CD1c-positive myeloid dendritic cell (primary cell): ENCODE measurements around the gene NKD2.
"Not testable (repeated sequence)": the region's sequence is repeated elsewhere in the genome, so short reads cannot be mapped to it uniquely, and the experiment has no call there.

Source experiments
- DNase-seq: peaks from one replicate; pipeline ENCODE4 v3.0.0-alpha.2; 2016; ENCODE audit errors: extremely low spot score

The NKD2 gene

GRCh38 chr5:1013948-1014301 lies 5.3 kb downstream of the NKD2 start:
- DNase-seq: no peak

DNA sequence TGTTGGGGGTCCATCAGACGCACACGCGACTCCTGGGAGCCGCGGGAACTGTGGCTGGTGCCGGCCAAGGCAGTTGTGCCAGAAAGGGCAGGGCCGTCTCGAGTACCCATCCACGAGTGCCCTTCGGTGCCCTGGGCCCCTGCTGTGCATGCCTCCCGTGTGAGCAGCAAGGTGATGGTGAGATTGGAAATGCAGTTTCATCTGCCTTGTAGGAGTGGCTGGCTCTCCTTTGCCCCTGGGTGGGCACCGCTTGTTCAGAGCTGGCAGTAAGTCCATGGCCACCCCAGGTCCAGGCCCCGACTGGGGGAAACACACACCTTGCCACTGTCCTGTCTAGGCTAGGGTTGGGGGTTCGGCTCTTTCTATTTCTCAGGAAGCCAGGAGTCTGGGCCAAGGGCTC lies 5.7 kb downstream of the NKD2 start:
- DNase-seq: no peak

- DNase-seq: no peak
Observed at GRCh38 chr5:1014781-1015221, 6.2 kb downstream of the NKD2 start.

- no peak for DNase-seq
Observed at GRCh38 chr5:1015507-1015906, 6.9 kb downstream of the NKD2 start.

- no peak for DNase-seq
Observed at GRCh38 chr5:1016036-1016435, 7.4 kb downstream of the NKD2 start.

GRCh38 chr5:1016476-1016875 lies 7.9 kb downstream of the NKD2 start:
- DNase-seq: no peak

GRCh38 chr5:1017056-1017455 lies 8.5 kb downstream of the NKD2 start:
- no peak for DNase-seq

GRCh38 chr5:1017691-1018455 lies 9.3 kb downstream of the NKD2 start:
- no peak for DNase-seq

DNA sequence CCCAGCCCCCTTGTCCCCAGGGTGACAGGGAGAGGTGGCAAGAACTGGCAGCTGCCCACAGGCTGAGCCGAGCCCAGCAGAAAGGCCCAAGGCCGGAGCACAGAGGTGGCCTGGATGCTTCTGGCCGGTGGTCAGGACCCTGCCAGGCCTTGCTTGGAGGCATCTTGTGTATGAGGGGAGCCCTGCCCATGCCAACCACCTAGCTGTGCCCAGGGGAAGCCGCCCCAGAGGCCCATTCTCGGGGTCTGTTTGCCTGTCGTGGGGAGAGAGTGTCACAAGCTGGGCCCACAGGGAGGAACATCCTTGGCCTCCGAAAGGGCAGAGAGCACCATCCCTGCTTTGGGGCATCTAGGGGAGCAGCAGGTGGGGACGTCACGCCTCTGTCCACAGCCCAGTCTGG lies 10.0 kb downstream of the NKD2 start:
- no peak for DNase-seq

GRCh38 chr5:1019001-1019905 lies 10.7 kb downstream of the NKD2 start:
- no peak for DNase-seq

GRCh38 chr5:1020452-1020961 lies 11.9 kb downstream of the NKD2 start:
- DNase-seq: no peak

DNA sequence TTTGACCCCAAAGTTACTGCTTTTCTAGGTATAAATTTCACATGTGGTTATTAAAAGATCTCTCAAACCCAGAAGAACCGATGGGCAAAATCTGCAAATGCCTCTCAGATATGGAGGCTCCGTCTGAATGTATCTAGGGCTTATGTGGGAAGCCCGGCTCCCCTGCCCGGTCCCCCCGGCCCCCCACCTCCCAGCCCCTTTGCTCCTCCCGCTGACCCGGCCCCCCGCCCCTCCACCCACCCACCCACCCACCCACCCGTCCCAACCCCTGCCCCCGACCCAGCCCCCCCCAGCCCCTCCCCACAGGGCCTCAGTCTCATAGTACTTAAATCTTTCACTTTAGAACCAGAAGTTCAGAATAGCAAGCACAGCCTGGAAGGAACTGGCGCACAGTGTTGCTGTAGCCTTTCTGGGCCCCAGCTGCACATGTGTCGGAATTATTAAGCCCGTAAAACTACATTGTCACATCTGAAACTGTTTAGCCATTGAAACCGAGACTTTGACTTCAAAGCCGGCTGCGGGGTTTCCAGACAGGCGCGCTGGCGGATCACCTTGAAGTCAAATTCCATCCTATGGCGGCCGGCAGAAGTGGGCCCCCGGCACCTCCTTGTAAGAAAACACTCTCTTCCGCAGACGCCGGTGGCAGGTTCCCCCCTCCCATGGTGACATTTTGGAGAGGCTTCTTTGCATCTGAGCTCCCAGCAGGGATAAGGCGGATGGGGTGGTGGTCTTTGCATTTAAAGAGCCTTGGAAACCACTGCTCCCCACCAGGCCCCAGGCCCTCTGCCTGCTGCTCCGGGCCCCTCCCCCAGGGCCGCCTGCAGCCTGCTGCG lies 12.8 kb downstream of the NKD2 start:
- no peak for DNase-seq

DNA sequence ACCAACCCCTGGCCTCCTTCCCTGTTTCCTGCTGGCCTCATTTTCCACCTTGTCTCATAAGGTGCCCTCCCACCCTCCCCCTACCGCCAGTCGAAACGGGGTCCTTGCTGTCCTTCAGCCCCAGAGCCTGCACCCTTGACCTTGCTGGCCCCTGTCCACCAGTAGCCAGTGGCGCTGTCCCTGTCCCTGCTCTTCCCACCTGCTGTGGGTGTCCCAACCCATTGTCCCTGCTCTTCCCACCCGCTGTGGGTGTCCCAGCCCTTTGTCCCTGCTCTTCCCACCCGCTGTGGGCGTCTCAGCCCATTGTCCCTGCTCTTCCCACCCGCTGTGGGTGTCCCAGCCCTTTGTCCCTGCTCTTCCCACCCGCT lies 13.4 kb downstream of the NKD2 start:
- DNase-seq: not testable (repeated sequence)

- no peak for DNase-seq
Observed at GRCh38 chr5:1026700-1027621, 18.4 kb downstream of the NKD2 start.

DNA sequence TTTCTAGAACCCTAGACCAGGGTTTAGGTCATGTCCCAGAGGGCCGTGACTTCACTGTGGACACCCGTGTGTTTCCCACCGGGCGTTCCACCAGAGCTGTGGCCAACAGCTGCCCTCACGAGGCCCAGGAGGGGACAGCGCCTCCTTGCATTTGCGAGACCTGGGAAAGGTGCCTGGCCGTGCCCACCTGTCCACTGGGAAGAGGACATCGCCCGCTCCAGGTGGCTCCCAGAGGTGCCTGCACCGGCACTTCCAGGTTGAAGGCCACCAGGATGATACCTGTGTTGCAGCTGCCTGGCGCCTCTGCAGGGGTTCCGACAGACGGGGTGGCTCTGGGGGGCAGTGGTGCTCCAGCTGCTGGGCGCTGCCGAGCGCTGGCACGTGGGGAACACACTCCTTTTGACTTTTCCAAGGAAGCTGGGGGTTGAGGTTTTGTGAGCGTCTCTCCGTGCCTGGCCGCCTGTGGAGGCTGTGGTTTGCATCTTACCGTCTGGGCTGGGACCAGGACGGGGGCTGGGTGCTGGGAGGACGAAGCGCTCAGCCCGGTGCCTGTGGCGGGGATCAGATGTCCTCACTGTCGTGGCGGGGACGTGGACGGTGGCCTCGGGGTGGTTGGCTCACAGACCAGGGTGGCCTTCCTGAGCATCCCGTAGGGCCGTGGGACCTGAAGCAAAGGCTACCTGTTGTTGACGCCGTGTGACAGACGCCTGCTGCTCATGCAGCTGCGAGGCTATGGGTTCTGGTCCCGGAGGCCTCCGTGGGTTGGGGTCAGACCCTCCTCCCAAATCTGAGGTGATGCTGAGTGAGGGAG lies 19.2 kb downstream of the NKD2 start:
- no peak for DNase-seq

GRCh38 chr5:1028481-1029281 lies 20.1 kb downstream of the NKD2 start:
- DNase-seq: no peak

DNA sequence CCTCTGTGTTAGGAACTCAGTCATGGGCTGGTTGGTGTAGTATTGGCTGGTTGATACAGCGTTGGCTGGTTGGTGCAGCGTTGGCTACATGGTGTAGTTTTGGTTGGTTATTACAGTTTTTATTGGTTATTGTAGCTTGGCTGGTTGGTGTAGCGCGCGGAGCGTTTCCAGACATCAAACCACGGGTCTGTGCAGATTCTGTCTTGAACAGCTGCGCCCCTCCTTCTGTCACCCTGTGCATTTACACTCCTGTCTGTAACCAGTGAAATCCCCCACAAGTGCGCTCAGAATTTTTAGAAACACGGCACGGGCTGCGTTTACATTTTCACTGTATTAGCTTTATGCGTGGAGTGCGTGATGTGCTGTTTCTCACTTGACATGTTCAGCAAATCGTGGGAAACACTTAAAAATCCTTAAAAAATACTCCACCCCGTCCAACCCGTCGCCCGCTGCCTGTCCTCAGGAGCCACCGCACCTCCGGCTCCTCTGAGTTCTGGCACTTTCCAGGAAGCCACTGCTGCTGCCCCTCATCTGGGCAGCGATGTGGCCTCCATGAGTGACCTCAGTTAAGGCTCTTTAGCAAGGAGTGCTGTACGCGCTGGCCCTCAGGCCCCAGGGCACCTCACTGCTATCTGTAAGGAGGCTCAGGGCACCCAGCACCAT lies 20.8 kb downstream of the NKD2 start:
- DNase-seq: no peak

DNA sequence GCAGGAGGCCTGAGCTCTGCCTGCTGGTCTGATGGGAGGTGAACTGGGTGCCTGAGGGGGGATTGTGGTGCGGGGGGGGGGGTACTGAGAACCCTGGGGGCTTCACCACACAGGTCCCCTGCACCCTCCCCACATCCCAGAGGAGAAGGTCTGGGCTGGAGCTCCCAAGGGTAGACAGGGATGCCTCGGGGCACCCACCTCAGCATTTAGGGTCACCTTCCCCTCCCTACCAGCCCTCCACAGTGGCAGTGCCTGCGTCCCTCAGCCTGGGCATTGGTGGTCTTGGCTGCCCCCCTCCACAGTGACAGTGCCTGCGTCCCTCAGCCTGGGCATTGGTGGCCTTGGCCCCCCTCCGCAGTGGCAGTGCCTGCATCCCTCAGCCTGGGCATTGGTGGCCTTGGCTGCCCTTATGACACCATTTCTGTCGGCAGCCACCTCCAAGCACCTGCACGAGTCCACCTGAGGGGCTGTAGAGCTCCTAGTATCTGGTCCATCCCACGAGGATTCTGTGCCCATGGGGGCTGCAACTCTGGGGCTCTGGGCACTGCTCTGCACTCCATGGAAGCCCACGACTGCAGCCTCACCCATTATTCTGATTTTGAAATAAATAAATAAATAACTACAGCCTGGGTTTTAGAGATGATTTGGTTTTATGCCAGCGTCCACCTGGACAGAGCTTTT lies 21.5 kb downstream of the NKD2 start:
- no peak for DNase-seq
